Posterior vena cava (tissue), 2 donors: Measurements from ENCODE around the gene MIAT. TPM values are rescaled to one million over a fixed set of nuclear protein-coding genes. Genes with fewer than 3 reads are reported as not detected.

Experiments
- DNase-seq: peaks from one replicate; pipeline ENCODE4 v3.0.0-alpha.2; 2020; ENCODE audit warnings: low spot score
- intact Hi-C, 2 donors: fragments of 100-400 bp; cut with DNase I; formaldehyde crosslinking; loops; one replicate each; pipeline versions ENCODE4 v1.14.1 to v1.14.2; 2022 to 2023
- total RNA-seq, 2 donors: library from RNA; stranded (reverse); fragmentation: NEBNext Ultra II Directional; extraction: Animal tissue kit (Norgen Biotek cat#: 25700); gene quantifications; one replicate each; pipeline ENCODE4 v1.2.1, GENCODE V29; 2021
- donor health status: DM: yes; HTN: yes; CAD: no.
- donor health status: DM: yes; HTN: yes; CAD: no.

The MIAT gene
- total RNA-seq, 2 donors from 2014 or later = 1.4 to 1.6 TPM

DNA sequence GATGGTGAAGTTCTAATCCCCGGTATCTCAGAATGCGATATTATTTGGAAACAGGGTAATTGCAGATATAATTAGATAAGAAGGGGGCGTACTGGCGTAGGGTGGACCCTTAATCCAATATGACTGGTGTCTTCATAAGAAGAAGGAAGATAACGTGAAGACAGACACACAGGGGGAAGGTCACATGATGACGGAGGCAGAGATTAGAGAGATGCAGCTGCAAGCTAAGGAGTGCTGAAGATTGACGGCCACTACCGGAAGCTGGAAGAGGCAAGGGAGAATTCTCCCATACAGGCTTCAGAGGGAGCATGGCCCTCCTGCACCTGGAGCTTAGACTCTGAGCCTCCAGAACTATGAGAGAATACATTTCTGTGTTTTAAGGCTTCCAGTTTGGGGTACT, 54.8 kb downstream of the MIAT start:
- intact Hi-C loops = no loop called here
- DNase-seq = no peak

DNA sequence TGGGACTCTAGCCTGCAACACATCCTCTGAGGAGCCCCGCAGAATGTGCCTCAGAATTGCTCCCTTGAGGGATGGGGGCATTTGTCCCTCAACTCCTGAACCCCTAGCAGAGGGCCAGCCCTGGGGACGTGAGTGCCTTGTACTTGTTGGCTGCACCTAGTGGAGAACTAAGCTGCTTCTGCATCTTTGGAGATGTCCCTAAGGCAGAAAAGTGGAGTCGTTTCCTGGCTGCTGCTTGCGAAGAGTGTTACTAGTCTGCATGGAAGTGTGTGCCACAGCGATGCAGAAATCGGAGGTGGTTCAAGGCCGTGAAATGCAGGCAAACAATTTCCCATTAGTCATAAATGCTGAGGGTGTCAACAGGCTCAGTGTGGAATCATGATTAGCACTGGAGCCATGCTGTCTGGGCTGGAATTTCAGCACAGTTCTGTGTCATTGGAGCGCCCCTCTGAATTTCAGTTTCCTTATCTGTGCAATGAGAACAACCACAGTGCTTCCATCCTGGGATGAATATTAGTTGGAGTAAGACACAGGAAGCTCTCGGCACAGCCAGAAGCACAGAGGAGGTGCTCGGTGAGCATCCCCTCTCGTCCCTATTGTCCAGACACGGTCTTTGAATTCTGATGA, 56.5 kb downstream of the MIAT start:
- intact Hi-C loops = no loop called here
- DNase-seq = no peak

DNA sequence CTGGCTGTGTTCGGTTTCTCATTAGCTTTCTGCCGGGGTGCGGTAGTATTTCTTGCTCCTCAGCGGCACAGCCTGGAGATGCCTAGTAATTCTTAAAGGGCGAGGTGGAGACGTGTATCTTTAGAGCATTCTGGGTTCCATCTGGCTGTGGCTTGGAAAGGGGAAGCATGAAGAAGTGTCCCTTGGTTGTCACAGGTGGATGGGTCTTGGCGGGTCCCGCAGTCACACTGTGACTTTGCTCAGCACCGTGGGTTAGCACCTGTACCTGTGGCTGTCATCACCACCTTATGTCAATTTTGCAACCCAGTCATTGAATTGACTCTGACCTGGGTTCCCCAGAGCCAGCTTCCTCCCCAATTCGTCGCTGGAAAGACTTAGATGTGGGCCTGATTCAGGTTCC, 57.6 kb downstream of the MIAT start:
- DNase-seq = no peak
- intact Hi-C loops = no loop called here

DNA sequence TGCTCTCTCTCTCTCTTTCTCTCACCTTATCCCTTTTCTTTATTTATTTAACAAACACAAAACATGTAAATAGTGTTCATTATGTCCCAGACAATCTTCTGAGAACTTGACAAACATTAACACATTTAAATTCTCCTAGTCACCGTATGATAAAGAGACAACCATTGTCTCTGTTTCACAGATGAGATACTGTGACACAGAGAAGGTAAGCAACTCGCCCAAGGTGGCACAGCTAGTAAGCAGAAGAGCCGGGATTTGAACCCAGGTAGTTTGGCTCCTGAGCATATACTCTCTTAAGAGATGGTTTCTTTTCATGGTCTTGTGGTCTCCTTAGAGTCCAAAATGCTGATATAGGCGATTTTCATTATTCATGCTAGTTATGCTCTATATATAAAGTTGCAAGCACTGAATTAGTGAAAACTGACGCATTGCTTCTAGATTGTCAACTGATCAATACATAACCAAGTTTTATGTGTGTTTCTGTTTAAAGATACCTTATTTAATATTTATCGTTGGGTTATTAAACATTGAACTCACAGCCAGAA, 58.1 kb downstream of the MIAT start:
- intact Hi-C loops = no loop called here
- no peak for DNase-seq

- intact Hi-C loops = no loop called here
- DNase-seq = no peak
Measured at GRCh38 chr22:26718488-26718887, 61.1 kb downstream of the MIAT start.

DNA sequence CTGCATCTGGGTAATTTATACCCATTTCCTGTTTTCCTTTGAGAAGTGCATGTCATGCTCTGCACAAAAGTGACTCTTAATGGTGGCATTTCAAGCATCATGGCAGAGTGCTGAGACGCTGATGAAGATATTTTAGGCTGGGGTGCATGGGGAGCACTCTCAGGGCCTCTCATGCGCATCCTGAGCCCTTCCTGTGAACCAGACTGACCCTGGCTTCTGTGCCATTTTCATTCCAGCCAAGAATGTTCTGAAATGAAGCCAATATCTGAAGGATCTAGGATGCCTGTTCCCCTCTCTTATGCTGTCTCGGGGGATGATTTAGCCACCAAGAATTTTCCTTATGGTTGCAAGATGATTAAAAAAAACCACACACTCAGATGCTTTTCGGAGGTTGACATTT, 61.5 kb downstream of the MIAT start:
- intact Hi-C loops = no loop called here
- DNase-seq = no peak

DNA sequence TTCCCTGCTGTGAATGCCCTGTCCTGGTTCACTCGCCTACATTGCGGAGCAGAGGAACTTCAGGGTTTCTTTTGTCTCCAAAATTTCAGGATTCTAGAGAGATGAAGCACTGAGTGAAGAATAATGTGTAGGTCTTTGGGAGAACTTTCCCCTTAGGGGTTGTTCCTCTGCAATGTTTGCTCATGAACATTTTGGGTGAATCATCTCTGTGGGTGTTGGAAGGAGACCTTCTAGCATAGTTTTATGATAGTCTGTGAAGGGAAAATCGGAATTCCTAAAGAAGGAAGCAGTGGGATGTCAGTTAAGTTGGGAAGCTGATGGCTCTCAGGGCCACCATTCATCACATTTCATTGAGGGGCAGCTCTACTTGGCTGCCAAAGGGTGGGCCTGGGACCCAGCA, 64.8 kb downstream of the MIAT start:
- DNase-seq = no peak
- intact Hi-C loops = no loop called here

- DNase-seq = no peak
- intact Hi-C loops = no loop called here
Measured at GRCh38 chr22:26724414-26724813, 67.0 kb downstream of the MIAT start.

GRCh38 chr22:26725012-26725676, 67.8 kb downstream of the MIAT start:
- DNase-seq = no peak
- intact Hi-C loops = no loop called here

Other genes starting within 250 kb of the MIAT start
- under 1 TPM; 0.56 to 0.67 TPM for gene ASPHD2, start 228.3 kb upstream of the MIAT start, total RNA-seq
- 10 to 100 TPM; 19.3 to 22.1 TPM for gene HPS4, start 173.8 kb upstream of the MIAT start, total RNA-seq
- gene SRRD, start 173.7 kb upstream of the MIAT start, total RNA-seq = 10 to 100 TPM; 12.5 to 17.8 TPM
- 10 to 100 TPM; 21.3 to 24.2 TPM for gene TFIP11, start 145.1 kb upstream of the MIAT start, total RNA-seq
- 10 to 100 TPM; 24.5 to 33.8 TPM for gene TPST2, start 67.5 kb upstream of the MIAT start, total RNA-seq
- 1 to 10 TPM; 1.7 to 2.5 TPM for gene CRYBB1, start 39.6 kb upstream of the MIAT start, total RNA-seq
- not detected for gene CRYBA4, start 35.6 kb upstream of the MIAT start, total RNA-seq